ENCODE results near the gene PLXDC2.

Gene PLXDC2

GRCh38 chr10:20073167-20073566 lies 256.9 kb downstream of the PLXDC2 start:
- ChIA-PET CTCF (no interaction called here), POLR2A (no interaction called here)
- TF ChIP-seq HDGF (IDR thresholded peaks at IDR 0.05; ENCODE audit: borderline replicate concordance), result no peak
- TF ChIP-seq ZNF384 (IDR thresholded peaks at IDR 0.05), result no peak
- no peak for TF ChIP-seq PKNOX1 (IDR thresholded peaks at IDR 0.05)
- no peak for TF ChIP-seq ELF4 (IDR thresholded peaks at IDR 0.05)
- no peak for TF ChIP-seq CTBP1 (IDR thresholded peaks at IDR 0.05; ENCODE audit: borderline replicate concordance)
- TF ChIP-seq FOXM1 (IDR thresholded peaks at IDR 0.05; ENCODE audit: borderline replicate concordance), result no peak
- no peak for TF ChIP-seq LEF1 (IDR thresholded peaks at IDR 0.05; ENCODE audit: borderline replicate concordance)
- TF ChIP-seq TARDBP (IDR thresholded peaks at IDR 0.05), result no peak
- no peak for TF ChIP-seq NFRKB (IDR thresholded peaks at IDR 0.05)
- no peak for TF ChIP-seq SUZ12 (IDR thresholded peaks at IDR 0.05)
- TF ChIP-seq BHLHE40 (IDR thresholded peaks at IDR 0.05; ENCODE audit: borderline replicate concordance), result no peak

DNA sequence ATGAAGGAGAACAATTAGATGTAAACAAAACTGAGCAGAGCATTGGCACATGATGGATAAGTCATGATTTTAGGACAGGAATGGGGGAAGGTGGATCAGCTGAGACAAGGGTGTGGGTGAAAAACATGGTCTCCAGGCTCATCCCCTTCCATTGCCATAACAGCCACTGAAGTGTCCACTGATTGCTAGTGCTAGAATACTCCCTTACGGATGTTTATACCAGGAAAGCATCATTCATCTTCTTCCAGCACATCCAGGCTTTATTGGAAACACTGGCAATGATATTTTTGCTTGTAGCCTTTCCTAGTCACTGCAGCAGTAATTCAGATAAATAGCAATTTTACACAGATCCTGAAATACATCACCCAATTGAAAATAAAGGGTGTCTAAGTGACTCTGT lies 259.5 kb downstream of the PLXDC2 start:
- TF ChIP-seq TARDBP (IDR thresholded peaks at IDR 0.05) (no peak), CTBP1 (IDR thresholded peaks at IDR 0.05; ENCODE audit: borderline replicate concordance) (no peak), LEF1 (IDR thresholded peaks at IDR 0.05; ENCODE audit: borderline replicate concordance) (no peak), FOXM1 (IDR thresholded peaks at IDR 0.05; ENCODE audit: borderline replicate concordance) (no peak), FOXK2 (IDR thresholded peaks at IDR 0.05) (no peak), ZNF384 (IDR thresholded peaks at IDR 0.05) (no peak), ARNT (IDR thresholded peaks at IDR 0.05) (no peak), HDGF (IDR thresholded peaks at IDR 0.05; ENCODE audit: borderline replicate concordance) (no peak), FOXA1 (IDR thresholded peaks at IDR 0.05) (no peak), SP1 (IDR thresholded peaks at IDR 0.05) (no peak), NFRKB (IDR thresholded peaks at IDR 0.05) (no peak), PKNOX1 (IDR thresholded peaks at IDR 0.05) (no peak), ELF4 (IDR thresholded peaks at IDR 0.05) (no peak), L3MBTL2 (conservative IDR thresholded peaks at IDR 0.05) (no peak), SUZ12 (IDR thresholded peaks at IDR 0.05) (no peak)
- CTCF ChIA-PET, result no interaction called here
- POLR2A ChIA-PET, result no interaction called here
- DNase-seq (ENCODE audit: extremely low spot score), result no peak

More at GRCh38 chr10:20073167-20073566, 256.9 kb downstream of the PLXDC2 start:
- DNase-seq (ENCODE audit: extremely low spot score), result no peak

DNA sequence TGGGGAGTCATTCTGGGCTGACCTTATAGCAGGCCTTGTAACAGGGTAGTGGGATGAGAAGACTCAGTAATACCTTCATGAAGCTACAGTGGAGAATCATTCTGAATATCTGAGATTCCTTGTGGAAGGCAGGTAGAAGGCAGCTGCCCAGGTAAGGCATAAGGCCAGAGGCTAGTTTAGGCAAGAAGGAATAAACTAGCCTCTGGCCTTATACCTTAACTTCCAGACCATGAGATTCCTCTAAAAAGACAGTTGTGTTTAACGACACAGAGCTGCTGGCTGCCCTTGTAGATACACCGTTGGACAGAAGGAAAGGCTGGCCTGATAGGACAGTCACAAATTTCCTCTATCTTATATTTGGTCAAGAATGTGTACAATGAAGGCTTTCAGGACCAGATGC lies 268.2 kb downstream of the PLXDC2 start:
- DNase-seq (ENCODE audit: extremely low spot score), result no peak
- no peak for TF ChIP-seq L3MBTL2 (conservative IDR thresholded peaks at IDR 0.05)
- no peak for TF ChIP-seq FOXM1 (IDR thresholded peaks at IDR 0.05; ENCODE audit: borderline replicate concordance)
- POLR2A ChIA-PET, result no interaction called here
- CTCF ChIA-PET, result no interaction called here

DNA sequence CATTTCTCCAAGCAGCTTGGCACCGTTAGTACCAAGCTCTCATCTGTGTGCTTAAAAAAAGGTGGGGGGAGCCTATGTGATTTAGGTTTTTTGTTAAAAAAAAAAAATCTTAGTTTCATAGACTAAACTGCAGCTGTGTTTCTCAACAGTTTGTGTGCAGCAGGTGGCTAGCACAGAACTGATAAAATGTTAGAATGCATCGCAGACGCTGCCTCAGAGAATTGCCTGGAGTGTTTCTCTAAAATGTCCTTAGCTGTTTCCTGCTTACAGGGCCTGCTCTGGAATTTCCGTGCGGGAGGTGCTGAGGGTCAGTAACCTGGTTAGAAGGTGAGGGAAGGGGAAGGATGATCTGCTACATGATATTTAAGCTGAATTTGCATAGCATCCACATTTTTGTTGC lies 268.9 kb downstream of the PLXDC2 start:
- DNase-seq (ENCODE audit: extremely low spot score), result no peak
- TF ChIP-seq HDGF (IDR thresholded peaks at IDR 0.05; ENCODE audit: borderline replicate concordance) (no peak), ELF4 (IDR thresholded peaks at IDR 0.05) (no peak), TARDBP (IDR thresholded peaks at IDR 0.05) (no peak), LEF1 (IDR thresholded peaks at IDR 0.05; ENCODE audit: borderline replicate concordance) (no peak), ARNT (IDR thresholded peaks at IDR 0.05) (no peak), FOXK2 (IDR thresholded peaks at IDR 0.05) (no peak), PKNOX1 (IDR thresholded peaks at IDR 0.05) (no peak)
- ChIA-PET CTCF (interaction anchor here (0.7 kb wide), 1 partner anchor 11 kb away, joined by 4 read pairs; no protein-coding TSS in a partner anchor), POLR2A (no interaction called here)

GRCh38 chr10:20087353-20087752 lies 271.1 kb downstream of the PLXDC2 start:
- DNase-seq (ENCODE audit: extremely low spot score), result no peak
- CTCF ChIA-PET, result no interaction called here
- POLR2A ChIA-PET, result no interaction called here
- TF ChIP-seq CTBP1 (IDR thresholded peaks at IDR 0.05; ENCODE audit: borderline replicate concordance) (no peak), FOXK2 (IDR thresholded peaks at IDR 0.05) (no peak), SUZ12 (IDR thresholded peaks at IDR 0.05) (no peak), ARNT (IDR thresholded peaks at IDR 0.05) (no peak), BHLHE40 (IDR thresholded peaks at IDR 0.05; ENCODE audit: borderline replicate concordance) (no peak)

- TF ChIP-seq BHLHE40 (IDR thresholded peaks at IDR 0.05; ENCODE audit: borderline replicate concordance), result no peak
- no peak for TF ChIP-seq NFRKB (IDR thresholded peaks at IDR 0.05)
- TF ChIP-seq ELF4 (IDR thresholded peaks at IDR 0.05), result no peak
- TF ChIP-seq FOXK2 (IDR thresholded peaks at IDR 0.05), result no peak
- POLR2A ChIA-PET, result no interaction called here
- CTCF ChIA-PET, result no interaction called here
- no peak for DNase-seq (ENCODE audit: extremely low spot score)
Measured at GRCh38 chr10:20088061-20088701, 271.9 kb downstream of the PLXDC2 start.

- ChIA-PET CTCF (no interaction called here), POLR2A (no interaction called here)
- DNase-seq (ENCODE audit: extremely low spot score), result no peak
- TF ChIP-seq ARNT (IDR thresholded peaks at IDR 0.05), result no peak
- no peak for TF ChIP-seq FOXM1 (IDR thresholded peaks at IDR 0.05; ENCODE audit: borderline replicate concordance)
- no peak for TF ChIP-seq ELF4 (IDR thresholded peaks at IDR 0.05)
- TF ChIP-seq FOXA1 (IDR thresholded peaks at IDR 0.05), result no peak
Measured at GRCh38 chr10:20089879-20090278, 273.6 kb downstream of the PLXDC2 start.
